Mucosa of descending colon (tissue), 3 donors: ENCODE measurements around the gene ZNF213. TPM values are rescaled to one million over a fixed set of nuclear protein-coding genes. Genes with fewer than 3 reads are reported as not detected.
A peak's percentile ranks its signal among the peaks of the same experiment; 100 is the strongest.

Experiments used
- ATAC-seq: fragments of 200-7000 bp; cut with Tn5 transposase; one replicate; pipeline ENCODE4 v1.9.1; 2020; ENCODE audit warnings: mild to moderate bottlenecking, moderate library complexity
- DNase-seq, 3 donors: peaks; one replicate each; pipeline ENCODE4 v3.0.0-alpha.2; 2020
- H3K36me3 ChIP-seq: fragments of 200-600 bp; one replicate; pipeline ENCODE4 v1.8.0; 2021; ENCODE audit warnings: low read depth, mild to moderate bottlenecking
- H3K4me1 ChIP-seq: fragments of 200-600 bp; one replicate; pipeline ENCODE4 v1.8.0; 2021; ENCODE audit warnings: low read depth, mild to moderate bottlenecking
- H3K4me3 ChIP-seq: fragments of 200-600 bp; one replicate; pipeline ENCODE4 v1.8.0; 2021; ENCODE audit warnings: mild to moderate bottlenecking
- H3K9me3 ChIP-seq: fragments of 200-600 bp; one replicate; pipeline ENCODE4 v1.8.0; 2021; ENCODE audit warnings: mild to moderate bottlenecking
- CTCF ChIP-seq: fragments of 200-600 bp; IDR thresholded peaks from one replicate; pipeline ENCODE4 v1.8.0; 2022; ENCODE audit warnings: antibody characterized with exemption, mild to moderate bottlenecking
- intact Hi-C, 2 donors: fragments of 100-400 bp; cut with DNase I in 1 of 2; cut with micrococcal nuclease in 1 of 2; formaldehyde crosslinking; loops; one replicate each; pipeline versions ENCODE4 v1.11.0 to v1.11.1; 2022; cut with DNase I, micrococcal nuclease
- total RNA-seq, 3 donors: library from RNA; stranded (reverse); fragmentation: NEBNext Ultra II Directional in 2 of 3; extraction: Animal tissue kit (Norgen Biotek cat#: 25700) in 2 of 3; gene quantifications; one replicate each; pipeline versions ENCODE4 v1.2.1 to v1.2.4, GENCODE V29; 2021 to 2023
- donor health status: DM: no; HTN: no; CAD: no; lungs with moderate emphysema.
- donor health status: DM: no; HTN: no; CAD: no.
- donor health status: DM: no; HTN: yes; CAD: no.

The ZNF213 gene
- total RNA-seq, 3 donors from 2014 or later, result 10.3 to 18.1 (median 14.1) TPM

- TF ChIP-seq CTCF, result peak; percentile 40
- H3K9me3 ChIP-seq, result no peaks in the 10 kb centered on the region
- H3K4me3 ChIP-seq, result peak overlapping the region; percentile 24
- intact Hi-C loops, result no loop called here
- H3K36me3 ChIP-seq, result no peaks in the 10 kb centered on the region
- DNase-seq, result peak; percentile 86 to 87 (median 87)
- peak; percentile 72 for ATAC-seq
- peaks cover 14% of the 10 kb centered on the region for H3K4me1 ChIP-seq
Observed at GRCh38 chr16:3149630-3150345, 15.0 kb downstream of the ZNF213 start.

- ATAC-seq (peak; percentile 92), DNase-seq (peak; percentile 97 to 98 (median 97))
- TF ChIP-seq CTCF, result no peak
- Histone ChIP-seq H3K9me3 (no peaks in the 10 kb centered on the region), H3K4me1 (peaks cover 14% of the 10 kb centered on the region), H3K4me3 (peak overlapping the region; percentile 24), H3K36me3 (no peaks in the 10 kb centered on the region)
- intact Hi-C loops, result no loop called here
Observed at GRCh38 chr16:3150346-3151218, 15.8 kb downstream of the ZNF213 start.

- no peak for DNase-seq
- ATAC-seq, result no peak
- Histone ChIP-seq H3K4me1 (peaks cover 14% of the 10 kb centered on the region), H3K9me3 (no peaks in the 10 kb centered on the region), H3K4me3 (no peak overlapping the region), H3K36me3 (no peaks in the 10 kb centered on the region)
- intact Hi-C loops, result no loop called here
- TF ChIP-seq CTCF, result no peak
Observed at GRCh38 chr16:3152027-3152276, 17.1 kb downstream of the ZNF213 start.

- Histone ChIP-seq H3K36me3 (no peaks in the 10 kb centered on the region), H3K4me1 (peaks cover 14% of the 10 kb centered on the region), H3K4me3 (no peak overlapping the region), H3K9me3 (no peaks in the 10 kb centered on the region)
- TF ChIP-seq CTCF, result no peak
- ATAC-seq (peak; percentile 17), DNase-seq (peak; percentile 79 to 93 (median 90))
- intact Hi-C loops, result no loop called here
Observed at GRCh38 chr16:3152277-3152990, 17.6 kb downstream of the ZNF213 start.

- DNase-seq, result no peak
- no peak overlapping the region for H3K4me3 ChIP-seq
- ATAC-seq, result no peak
- H3K9me3 ChIP-seq, result no peaks in the 10 kb centered on the region
- intact Hi-C loops, result no loop called here
- H3K36me3 ChIP-seq, result no peaks in the 10 kb centered on the region
- H3K4me1 ChIP-seq, result peaks cover 14% of the 10 kb centered on the region
- TF ChIP-seq CTCF, result no peak
Observed at GRCh38 chr16:3152991-3153368, 18.2 kb downstream of the ZNF213 start.
